ENCODE results near the gene C11orf52.
"Not testable (repeated sequence)": the region's sequence is repeated elsewhere in the genome, so short reads cannot be mapped to it uniquely, and the experiment has no call there.

Gene C11orf52, protein sequence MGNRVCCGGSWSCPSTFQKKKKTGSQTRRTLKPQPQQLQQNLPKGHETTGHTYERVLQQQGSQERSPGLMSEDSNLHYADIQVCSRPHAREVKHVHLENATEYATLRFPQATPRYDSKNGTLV

DNA sequence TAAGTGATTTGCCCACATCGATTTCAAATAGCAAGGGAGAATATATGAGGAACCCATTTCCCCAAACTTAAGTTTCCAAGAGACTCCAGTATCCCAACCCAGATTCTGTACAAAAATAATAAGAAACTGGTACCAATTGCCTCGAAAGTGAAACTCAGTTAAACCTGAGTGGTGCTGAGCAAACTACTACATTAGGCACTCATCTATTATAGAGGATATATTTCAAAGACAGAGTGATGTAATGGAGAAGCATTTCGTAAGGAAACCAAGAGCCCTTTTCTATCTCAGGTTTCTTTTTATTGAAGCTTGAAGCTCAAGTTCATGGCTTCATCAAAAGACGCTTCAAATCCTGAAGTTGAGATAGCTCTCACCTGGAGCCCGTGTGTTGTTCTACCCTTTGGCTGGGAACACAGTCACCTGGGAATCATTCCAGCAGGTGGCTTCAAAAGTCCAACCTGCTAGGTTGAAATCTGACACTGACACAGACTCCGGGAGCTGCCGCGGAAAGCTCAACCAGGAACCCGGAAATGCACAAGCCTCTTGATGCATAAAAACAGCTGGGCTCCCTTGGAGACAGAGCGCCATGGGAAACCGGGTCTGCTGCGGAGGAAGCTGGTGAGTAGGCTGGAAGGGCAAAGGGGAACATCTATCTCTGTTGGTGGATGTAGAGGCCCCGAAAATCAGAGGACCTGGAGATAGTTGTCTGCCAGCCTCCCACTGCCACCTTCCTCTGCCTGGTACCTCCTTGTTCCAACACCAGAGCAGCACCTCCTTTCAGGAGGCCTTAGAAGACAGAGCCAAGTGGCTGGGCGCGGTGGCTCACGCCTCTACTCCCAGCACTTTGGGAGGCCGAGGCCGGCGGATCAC, at the start of gene C11orf52:
C11orf52 (plus strand) TSS at position 524 of the 867 bp plus-strand sequence; CDS start at position 584, 60 bp downstream.
- DNase-seq (ENCODE audit: low read depth in 3 of 3): no peak

DNA sequence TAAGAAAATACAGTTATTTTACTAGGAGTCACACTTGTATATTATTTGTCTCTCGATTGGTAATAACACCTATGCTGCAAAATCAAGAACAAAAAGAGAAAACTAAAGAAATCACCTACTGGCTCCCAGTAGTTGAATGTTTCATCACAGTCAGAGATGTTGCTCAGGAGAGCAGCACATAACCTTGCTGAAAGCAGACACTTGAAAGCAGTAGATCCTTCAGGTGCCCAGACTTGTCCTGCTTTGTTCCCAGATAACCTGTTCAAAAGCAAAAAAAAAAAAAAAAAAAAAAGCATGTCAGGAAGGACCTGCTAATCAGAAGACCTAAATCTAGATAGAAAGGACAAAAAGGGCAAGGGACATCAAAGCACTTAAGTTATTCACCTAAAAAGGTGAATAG, 48.6 kb upstream of the C11orf52 start:
- DNase-seq (ENCODE audit: low read depth in 3 of 3): no peak

DNA sequence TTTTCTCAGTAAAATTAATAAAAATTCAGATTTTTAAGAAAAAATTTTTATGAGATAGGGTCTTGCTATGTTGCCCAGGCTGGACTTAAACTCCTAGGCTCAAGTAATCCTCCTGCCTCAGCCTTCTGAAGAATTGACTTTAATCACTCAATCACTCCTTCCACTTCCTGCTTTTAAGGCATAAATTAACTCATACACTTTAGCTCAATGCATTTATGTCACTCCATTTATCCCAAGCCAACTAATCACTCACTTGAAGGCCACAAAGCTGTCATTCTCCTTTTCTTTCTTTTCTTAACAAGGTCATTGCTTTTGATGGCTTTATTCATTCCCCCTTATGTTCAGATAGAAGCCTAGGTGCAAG, 48.2 kb upstream of the C11orf52 start:
- DNase-seq (ENCODE audit: low read depth in 3 of 3): no peak

DNA sequence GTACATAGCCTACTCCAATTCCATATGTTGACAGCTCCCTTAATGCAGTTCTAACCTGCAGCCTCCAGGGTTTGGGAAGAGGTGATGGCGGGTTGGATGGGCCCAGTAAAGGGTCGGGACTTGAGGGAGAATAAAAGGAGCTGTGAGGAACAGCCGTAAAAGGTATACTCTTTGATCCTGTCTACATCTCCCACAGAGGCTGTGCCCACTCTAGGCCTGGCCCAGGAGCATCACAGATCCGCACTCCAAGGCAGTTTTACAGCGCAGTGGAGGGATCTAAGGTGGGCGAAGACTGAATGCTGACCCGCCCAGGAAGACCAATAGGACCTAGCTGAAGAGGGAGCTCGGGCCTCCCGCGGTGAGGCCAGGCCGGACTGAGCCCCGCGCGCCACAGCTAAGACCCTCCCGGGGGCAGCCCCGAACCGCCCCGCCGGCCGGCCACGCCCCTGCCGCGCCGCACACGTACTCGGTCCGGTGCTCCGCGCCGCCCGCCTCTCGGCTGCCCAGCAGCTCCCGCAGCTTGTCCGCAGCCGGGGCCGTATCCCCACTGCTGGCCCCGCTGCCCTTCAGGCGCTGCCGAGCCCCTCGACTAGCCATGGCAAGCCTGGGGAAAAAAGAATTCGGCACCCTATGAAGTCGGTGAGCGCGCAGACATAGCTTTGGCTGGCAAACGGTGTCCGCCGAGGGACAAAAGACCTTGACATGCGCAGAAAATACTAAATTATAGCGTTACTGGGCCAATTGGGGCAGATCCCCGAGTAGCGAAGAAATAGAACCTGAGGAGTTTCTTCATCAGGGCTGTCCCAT, 47.6 kb upstream of the C11orf52 start, which contains the start of gene ALG9:
ALG9 (minus strand) TSS at position 696 of the 807 bp plus-strand sequence; CDS start at position 597, 99 bp downstream.
- peak; percentile 78 to 93 (median 84) for DNase-seq (ENCODE audit: low read depth in 3 of 3)

DNA sequence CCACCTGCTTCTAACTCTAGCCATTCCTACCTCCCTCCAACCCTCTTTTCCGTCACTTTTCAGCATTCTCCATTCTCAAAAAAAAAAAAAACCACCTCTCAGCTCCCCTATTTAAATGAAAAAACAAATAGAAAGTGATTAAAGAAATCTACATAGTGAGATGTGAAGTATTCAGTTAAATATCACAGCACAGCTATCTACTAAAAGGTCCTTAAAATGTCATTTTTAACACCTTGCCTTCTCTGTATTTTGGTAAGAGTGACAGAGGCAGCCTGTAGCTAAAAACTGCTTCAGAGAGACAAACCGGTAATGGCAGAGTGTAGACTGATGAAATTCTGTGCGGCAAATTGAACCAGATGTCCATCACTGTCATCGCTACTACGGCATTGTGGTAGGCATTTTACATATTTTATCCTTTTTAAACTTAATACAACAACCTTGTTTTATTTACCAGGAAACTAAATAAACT, 47.0 kb upstream of the C11orf52 start:
- DNase-seq (ENCODE audit: low read depth in 3 of 3): no peak

DNA sequence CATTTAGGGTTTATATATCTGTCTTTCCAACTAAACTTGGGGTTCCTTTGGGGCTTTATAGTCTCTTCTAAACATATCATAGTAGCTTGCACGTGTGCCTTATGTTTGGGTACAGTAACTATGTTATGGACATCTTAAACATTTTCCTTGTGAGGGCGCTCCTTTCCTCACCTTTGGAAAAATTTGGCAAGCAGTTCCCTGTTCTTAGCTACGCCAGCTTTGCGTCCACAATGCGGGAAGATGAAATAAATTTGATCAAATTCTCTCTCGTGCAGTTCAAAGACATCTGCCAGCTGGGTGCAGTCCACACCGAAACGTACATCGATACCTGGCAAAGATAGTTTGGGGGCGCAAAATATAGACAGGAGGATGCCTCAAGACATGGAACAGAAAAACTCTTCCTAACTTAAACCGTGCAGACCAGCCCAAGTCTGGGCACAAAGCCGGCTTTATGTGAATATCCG, 40.3 kb upstream of the C11orf52 start:
- DNase-seq (ENCODE audit: low read depth in 3 of 3): no peak

DNA sequence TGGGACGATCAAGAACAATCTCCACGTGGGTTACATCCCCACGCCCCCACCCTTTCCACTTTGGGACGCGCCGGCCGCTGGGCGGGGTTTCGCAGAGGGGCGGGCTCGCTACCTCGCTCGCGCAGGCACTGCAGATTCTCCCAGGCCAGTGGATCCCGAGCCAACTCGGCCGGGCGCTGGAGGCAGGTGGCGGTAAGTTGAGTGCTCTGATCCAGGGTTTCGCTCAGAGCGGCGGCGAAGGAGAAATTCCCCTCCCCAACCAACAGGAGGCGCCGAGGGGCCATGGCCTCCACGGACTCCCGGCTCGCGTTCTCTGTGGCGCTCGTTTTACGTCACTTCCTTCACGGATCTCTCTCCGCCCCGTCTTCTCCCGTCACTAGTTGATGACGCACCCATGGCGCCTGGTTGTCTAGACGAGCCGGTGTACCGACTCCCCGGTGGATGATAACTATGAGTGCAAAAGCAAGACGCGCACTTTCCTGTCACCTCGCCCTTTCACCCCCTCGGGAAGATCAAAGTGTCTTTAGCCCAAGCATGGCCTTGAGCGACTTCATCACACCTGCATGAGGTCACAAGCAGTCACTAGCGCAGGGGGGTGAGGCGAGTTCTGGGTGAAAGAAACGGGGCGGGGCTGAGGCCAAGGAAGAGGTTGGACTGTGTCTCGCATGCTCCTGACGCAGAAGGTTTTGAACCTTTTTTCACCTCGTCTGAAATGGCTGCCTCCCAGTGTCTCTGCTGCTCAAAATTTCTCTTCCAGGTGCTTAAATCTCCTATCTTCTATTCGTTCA, 39.7 kb upstream of the C11orf52 start, which contains the start of the genes CFAP68 and FDXACB1:
CFAP68 (plus strand) TSS at position 693 of the 788 bp plus-strand sequence; CDS start at position 713, 20 bp downstream.
FDXACB1 (minus strand) TSS at position 317 of the 788 bp plus-strand sequence; CDS start at position 284, 33 bp downstream.
- DNase-seq (ENCODE audit: low read depth in 3 of 3): peak; percentile 83 to 92 (median 88)

DNA sequence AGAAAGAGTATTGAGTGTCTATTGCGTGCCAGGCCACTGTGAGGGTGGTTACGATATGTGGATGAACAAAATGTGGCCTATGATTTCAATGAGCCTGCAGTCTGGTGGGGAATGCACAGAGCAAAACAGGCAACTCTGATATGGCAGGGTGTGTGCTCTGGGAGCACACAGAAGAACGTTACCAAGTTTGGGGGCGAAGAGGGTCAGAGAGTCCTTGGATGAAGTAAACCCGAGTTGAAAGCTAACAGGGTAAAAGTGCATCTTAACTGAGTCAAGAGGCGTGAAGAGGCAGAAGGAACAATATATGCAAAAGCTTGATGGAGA, 39.1 kb upstream of the C11orf52 start:
- DNase-seq (ENCODE audit: low read depth in 3 of 3): no peak

DNA sequence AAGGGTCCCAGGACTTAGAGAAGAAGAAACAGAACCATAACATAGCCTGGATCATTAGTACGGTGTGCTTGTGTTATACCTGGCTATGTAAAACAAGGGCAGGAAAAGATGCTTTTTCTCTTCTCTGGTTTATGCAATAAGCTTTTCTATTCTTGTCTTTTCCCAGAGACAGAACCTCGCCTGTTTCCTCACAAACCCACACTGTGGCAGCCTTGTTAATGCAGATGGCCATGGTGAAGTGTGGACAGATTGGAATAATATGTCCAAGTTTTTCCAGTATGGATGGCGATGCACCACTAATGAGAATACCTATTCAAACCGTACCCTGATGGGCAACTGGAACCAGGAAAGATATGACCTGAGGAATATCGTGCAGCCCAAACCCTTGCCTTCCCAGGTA, 36.5 kb upstream of the C11orf52 start:
- DNase-seq (ENCODE audit: low read depth in 3 of 3): no peak

DNA sequence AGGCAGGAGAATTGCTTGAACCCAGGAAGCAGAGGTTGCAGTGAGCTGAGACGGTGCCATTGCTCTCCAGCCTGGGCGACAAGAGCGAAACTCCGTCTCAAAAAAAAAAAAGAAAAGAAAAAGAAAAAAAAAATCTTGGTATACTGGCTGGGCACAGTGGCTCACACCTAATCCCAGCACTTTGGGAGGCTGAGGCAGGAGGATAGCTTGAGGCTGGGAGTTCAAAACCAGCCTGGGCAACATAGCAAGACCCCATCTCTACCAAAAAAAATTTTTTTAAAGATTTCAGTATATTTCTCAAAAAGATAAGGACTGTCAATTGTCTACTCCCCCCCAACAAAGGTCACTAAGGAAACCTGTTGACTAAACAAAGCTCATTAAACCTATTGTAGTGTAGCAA, 33.7 kb upstream of the C11orf52 start:
- DNase-seq (ENCODE audit: low read depth in 3 of 3): not testable (repeated sequence)

DNA sequence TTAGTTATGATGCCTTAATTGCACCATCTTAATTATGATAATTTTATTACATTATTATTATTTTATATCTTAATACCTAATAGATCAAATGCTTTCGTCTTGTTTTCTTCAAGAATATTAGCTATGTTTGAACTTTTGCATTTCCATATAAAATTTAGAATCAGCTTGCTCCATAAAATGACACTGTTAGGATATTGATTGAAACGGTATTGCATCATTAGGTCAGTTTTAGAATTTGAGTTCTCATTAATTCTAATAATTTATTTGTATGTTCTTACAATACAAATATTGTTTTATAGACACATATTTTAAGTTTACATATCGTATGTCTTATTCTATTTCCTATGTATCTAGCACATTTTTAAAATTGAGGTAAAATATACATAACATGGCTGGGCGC, 32.7 kb upstream of the C11orf52 start:
- DNase-seq (ENCODE audit: low read depth in 3 of 3): no peak

DNA sequence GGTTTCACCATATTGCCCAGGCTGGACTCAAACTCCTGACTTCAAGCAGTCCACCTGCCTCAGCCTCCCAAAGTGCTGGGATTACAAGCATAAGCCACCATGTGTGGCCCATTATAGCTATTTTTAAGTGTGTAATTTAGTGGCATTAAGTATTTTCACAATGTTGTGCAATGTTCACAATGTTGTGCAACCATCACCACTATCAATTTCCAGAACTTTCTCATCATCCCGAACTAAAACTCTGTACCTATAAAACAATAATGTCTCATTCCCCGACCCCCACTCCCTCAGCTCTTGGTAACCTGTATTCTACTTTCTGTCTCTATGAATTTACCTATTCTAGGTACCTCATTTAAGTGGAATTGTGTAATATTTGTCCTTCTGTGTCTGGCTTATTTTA, 31.9 kb upstream of the C11orf52 start:
- no peak for DNase-seq (ENCODE audit: low read depth in 3 of 3)

DNA sequence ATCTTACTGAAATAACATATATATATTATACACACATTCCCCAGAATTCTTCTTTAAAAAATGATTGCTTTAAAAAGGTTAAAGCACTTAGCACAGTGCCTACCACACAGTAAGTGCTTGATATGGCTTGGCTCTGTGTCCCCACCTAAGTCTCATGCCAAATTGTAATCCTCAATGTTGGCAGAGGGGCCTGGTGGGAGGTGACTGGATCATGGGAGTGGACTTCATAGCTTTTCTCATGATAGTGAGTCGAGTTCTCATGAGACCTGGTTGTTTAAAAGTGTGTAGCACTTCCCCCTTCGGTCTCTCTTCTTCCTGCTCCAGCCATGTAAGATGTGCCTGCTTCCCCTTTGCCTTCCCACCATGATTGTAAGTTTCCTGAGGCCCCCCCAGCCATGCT, 13.3 kb upstream of the C11orf52 start:
- DNase-seq (ENCODE audit: low read depth in 3 of 3): no peak

DNA sequence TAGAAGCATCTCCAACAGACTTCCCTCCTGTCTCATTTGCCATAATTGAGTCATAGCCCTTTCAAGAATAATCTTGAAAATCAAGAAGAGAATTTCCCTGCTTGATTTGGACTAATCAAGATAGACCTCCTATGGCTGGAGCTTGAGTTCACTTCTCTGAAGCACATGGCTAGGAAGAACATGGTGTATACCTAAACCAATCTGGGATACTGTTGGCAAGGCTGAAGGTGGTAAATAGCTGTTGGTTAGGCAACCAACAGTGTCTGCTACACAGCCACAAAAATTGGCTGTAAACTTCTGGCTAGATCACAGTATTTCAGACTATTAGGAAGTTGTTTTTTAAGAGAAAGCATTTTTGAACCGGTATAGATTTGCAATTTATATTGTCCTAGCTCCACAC, 12.0 kb upstream of the C11orf52 start:
- no peak for DNase-seq (ENCODE audit: low read depth in 3 of 3)

DNA sequence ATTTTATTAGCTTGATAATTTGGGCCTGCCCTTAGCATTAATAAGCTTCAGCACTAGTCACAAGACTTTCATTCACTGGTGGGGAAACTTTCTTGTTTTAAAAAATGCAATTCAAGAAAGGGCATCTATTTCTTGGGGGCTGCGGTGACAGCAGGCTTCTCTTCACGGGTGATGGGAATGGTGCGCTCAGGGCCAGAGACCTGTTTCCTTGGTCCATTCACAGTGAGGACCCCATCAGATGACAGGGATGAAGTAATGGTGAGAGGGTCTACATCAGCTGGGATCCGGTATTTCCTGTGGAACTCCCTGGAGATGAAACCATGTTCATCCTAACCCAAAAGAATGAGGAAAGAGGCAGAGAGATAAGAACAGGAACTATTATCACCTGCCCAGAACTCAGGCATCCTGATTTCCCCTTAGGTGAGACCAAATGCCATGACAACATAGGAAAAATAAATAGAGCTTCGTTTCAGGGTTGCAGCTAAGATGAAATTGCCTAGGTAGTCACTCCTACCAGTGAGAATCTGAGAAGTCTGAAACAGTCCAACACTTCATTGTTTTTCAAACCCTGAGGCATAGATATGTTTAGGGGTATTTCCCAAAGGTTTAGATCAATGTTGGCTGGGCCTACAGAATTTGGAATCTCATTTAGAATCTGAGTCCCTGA, 9.9 kb upstream of the C11orf52 start:
- no peak for DNase-seq (ENCODE audit: low read depth in 3 of 3)

DNA sequence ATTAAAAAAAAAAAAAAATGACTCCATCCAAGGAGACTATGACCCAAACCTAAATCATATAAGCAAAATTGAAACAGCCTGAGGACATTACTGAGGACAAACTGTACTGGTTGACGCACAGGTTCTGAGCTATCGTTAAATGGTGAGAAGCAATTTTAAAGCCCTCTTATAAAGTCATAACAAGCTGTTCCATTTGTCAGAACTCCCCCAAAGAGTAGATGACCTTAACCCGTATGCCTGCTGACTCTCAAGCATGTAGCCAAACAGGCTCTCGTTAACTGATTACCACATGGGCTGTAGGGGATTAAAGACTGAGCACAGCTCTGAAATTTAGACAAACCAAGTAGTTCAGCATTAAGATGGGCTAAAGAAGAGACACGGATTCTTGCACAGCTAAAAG, 9.3 kb upstream of the C11orf52 start:
- no peak for DNase-seq (ENCODE audit: low read depth in 3 of 3)

DNA sequence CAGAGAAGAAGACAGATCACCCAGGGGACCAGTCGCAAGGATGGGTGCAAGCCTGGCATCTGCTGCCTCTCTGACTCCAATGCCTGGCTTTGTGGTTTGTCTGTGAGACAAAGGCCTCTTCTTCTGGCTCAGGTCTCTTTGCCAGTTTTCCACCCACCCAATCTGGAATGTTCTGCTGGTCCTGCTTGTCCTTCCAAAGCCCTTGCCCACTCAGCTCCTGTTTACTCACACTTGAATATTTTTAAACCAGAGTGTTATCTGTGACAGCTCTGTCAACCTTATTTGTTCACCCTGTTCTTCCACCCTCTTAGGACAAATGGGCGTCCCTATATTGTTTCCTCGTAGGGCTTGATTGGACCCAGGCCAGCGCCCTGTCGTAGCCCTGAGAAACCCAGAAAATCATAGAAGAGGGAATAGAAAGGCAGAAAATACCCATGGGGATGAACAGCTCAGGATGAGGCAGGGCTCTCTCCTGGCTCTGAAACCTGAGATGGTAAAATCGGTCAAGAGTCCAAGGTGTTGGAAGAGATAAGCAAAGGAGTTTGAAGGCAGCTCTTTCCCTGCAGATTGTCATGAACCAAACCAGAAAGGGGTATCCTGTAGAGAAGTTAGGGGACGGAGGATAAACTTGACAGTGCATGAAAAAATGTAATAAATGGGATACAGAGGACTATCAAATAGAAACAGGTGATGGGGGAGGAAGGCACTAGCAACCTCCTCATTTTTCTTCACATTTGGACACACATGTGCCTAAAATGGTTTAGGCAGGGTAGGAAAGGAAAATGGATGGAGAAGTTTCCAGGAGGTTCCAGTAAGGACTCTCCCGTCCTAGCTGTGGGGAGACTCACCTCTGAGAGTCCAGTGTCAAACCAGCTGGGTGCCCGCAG, 7.8 kb upstream of the C11orf52 start:
- DNase-seq (ENCODE audit: low read depth in 3 of 3): no peak

DNA sequence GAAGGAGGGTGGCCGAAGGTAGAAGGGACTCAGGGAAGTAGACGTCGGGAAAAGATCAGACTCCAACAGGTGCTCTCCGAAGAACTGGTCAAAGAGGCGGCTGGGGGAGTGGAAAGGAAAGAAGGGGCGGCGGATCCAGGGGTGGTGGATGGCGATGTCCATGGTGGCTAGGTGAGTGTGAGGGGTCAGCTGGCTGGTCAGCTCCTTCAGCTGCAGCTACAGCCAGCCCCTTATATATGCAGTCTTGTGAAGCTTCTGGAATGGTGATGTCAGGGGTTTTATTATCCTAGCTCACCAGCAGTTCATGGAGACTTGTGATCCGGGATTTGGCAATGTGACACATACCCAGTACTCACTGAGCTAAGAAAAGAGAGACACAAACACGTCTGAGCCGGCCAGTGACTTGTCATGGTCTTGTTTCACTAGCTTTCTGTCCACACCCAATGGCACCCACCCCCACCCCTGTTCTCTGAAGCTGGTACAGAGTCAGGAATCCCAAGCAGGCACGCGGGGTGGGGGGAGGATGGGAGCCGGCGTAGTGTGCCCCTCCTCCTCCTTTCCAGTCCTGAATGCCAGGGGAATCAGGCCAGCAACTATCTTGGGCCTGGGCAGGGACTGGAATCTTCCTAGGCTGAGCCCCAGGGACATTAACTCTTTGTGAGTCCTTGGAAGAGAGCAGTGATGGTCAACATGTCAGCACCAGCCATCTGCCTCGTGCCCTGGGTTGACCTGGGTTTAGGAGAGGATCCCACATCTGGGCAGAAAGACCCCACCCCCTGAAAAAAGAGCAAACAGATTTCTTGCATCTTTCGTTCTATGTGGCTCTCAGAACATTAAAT, 6.9 kb upstream of the C11orf52 start, which contains the start of gene CRYAB:
CRYAB (minus strand) TSS at position 208 of the 839 bp plus-strand sequence; CDS start at position 162, 46 bp downstream.
- DNase-seq (ENCODE audit: low read depth in 3 of 3): no peak

DNA sequence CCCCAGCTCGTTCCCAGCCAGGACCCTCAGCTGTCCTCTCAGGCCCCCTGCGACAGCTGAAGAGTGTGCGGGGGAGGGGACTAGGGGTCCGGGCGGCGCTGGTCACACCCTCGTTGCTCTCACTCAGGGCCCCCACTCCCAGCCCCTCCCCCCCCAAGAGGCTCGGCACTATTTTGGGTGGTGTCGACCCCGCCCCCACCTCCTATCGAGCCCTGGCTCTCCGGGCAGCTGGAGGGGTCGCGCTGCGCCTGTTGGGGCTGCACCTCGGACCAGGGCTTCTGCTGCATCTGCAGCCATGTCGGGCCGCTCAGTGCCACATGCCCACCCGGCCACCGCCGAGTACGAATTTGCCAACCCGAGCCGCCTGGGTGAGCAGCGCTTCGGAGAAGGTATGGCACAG, 6.2 kb upstream of the C11orf52 start, which contains the start of gene HSPB2:
HSPB2 (plus strand) TSS at position 200 of the 400 bp plus-strand sequence; CDS start at position 296, 96 bp downstream.
- DNase-seq (ENCODE audit: low read depth in 3 of 3): no peak
